ENCODE results near the gene MSMB.

GRCh38 chr10:46091080-46091827 is 45.2 kb upstream of the MSMB start:
- TF ChIP-seq GABPA (IDR thresholded peaks at IDR 0.05; ENCODE audit: low read depth) = no peak
- TF ChIP-seq CTCF (IDR thresholded peaks at IDR 0.05; ENCODE audit: insufficient read depth, low read length) = no peak
- no peak for TF ChIP-seq REST (IDR thresholded peaks at IDR 0.05; ENCODE audit: insufficient replicate concordance, low read depth)
- TF ChIP-seq POLR2AphosphoS5 (IDR thresholded peaks at IDR 0.05; ENCODE audit: low read depth) = no peak
- peak; percentile 63 for TF ChIP-seq SPI1 (IDR thresholded peaks at IDR 0.05; ENCODE audit: borderline replicate concordance, low read depth)
